Stimulated activated CD8-positive, alpha-beta memory T cell treated with anti-CD3 and anti-CD28 coated beads, Interleukin-15, amount 100 ng/mL, for 1 hour (primary cell): Measurements from ENCODE around the gene CLASP1.
"Not testable (repeated sequence)": the region's sequence is repeated elsewhere in the genome, so short reads cannot be mapped to it uniquely, and the experiment has no call there.

ENCODE experiments used
- DNase-seq: peaks from one replicate; pipeline ENCODE4 v3.0.0-alpha.2; 2020; ENCODE audit warnings: low read depth

CLASP1 gene

GRCh38 chr2:121577381-121577780 is 71.9 kb downstream of the CLASP1 start:
- no peak for DNase-seq

- no peak for DNase-seq
Measured at GRCh38 chr2:121576263-121576662, 73.0 kb downstream of the CLASP1 start.

GRCh38 chr2:121575800-121576199 is 73.5 kb downstream of the CLASP1 start:
- DNase-seq = no peak

DNA sequence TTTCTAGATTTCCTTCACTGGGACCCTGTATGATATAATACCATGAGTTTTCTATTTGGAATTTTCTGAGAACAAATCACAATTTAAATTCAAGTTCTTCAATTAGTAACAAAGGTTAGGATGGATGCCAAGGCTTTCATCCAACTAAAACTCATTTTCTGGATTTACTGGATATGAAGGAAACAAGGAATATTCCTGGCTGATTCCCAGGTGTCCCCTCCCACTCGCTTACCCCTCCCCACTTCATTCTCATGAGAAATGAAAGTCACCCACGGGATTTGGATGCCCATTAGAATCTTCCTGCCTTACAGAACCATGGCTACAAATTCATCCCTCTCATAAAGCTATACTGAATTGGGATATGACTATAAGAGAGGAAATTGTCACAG is 78.6 kb downstream of the CLASP1 start:
- no peak for DNase-seq

- no peak for DNase-seq
Measured at GRCh38 chr2:121570036-121570666, 79.1 kb downstream of the CLASP1 start.

- DNase-seq = no peak
Measured at GRCh38 chr2:121567957-121568409, 81.3 kb downstream of the CLASP1 start.

GRCh38 chr2:121567452-121567851 is 81.8 kb downstream of the CLASP1 start:
- DNase-seq = no peak

DNA sequence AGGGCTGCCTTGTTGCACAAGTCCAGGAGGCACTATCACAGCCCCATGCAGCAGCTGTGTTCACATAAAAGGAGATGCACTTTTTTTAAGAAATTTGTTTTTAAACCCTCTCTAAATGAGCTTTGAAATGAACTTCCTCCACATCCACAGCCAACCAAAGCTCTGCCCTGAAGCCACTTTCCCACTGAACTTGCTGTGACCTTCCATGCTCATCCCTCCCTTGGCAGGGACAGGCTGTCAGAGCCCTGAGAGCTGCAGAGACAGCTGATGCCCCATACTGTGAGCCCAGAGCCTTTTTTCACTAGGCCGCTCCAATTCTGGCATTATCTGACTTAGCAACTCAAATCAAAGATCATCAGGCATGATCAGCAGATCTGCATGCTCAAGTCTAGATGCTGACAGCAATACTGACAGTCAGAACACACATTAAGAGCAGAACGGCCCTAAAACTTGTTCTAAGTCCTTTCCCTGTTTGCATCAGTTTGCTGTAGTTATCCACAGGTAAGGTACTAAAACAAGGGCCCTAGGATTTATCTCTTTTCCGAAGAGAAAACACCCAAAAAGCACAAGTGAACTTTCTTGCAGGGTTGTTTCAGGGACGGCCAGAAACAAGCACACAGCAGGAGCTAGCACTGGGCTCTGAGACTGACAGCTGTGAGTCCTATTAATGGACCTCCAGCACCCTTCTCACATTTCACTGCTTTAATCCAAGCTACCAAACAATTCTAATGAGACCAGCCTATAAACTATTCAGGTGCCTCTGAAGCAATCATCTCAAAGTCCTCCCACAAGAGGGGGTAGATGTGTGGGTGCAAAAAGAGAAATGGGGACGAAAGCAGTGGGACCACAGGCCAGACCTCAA is 83.6 kb downstream of the CLASP1 start:
- DNase-seq = no peak

DNA sequence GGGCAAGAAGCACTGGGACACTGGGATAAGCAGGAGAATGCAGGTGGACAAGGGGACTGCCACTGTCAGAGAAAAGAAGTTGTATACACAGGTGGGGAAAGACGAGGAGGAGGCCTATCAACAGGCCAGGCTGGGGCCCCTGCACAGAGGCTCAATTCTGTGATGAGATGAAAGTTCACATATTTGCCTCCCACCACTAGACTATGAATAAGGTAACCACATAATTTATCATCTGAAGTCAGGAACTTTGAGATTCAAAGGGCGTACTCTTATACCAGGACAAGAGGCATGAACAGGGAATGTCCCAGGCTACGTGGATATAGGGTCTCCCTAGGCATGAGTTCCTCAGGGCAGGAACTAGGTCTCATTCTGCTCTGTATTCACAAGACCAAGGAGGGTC is 84.4 kb downstream of the CLASP1 start:
- no peak for DNase-seq

GRCh38 chr2:121563754-121564153 is 85.5 kb downstream of the CLASP1 start:
- not testable (repeated sequence) for DNase-seq

DNA sequence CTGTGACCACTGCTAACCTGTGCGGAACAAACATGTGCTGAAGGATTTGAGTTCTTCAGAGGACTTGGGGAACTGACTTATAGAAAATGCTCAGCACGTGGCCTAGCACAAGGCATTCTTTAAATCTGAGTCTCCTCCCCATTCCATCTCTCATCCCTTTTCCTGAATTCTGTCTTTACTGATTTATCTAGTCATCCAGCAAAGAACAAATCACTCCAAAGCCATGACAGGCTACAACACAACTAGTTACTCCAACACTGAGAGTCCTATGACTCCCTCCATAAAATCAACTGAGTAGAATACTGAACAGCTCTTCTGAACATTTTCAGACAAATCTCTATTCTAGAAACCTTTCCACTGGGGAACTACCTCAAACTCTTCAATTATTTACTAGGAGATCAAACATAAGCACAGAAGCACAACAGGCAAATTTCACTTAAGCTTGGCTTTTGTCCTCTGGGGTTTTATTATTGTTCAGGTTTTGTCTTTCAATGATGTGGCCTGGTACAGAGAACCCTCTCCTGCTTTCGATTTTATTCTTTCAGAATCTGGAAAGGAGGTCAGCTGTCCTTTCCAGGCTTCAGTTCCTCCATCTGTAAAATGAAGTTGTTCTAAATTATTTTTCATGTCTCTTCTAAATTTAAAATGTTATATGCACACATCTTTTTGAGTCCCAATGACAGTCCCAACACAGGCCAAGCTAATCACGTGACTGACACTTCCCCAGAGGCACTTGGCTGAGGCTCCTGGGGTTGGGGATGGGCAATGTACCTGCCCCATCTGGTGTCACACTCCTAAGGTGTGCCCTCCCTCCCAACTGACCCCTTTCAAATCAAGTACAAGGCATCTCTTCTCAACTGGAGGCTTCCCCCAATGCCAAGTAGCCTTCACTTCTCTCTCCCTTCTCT is 86.7 kb downstream of the CLASP1 start:
- DNase-seq = no peak

DNA sequence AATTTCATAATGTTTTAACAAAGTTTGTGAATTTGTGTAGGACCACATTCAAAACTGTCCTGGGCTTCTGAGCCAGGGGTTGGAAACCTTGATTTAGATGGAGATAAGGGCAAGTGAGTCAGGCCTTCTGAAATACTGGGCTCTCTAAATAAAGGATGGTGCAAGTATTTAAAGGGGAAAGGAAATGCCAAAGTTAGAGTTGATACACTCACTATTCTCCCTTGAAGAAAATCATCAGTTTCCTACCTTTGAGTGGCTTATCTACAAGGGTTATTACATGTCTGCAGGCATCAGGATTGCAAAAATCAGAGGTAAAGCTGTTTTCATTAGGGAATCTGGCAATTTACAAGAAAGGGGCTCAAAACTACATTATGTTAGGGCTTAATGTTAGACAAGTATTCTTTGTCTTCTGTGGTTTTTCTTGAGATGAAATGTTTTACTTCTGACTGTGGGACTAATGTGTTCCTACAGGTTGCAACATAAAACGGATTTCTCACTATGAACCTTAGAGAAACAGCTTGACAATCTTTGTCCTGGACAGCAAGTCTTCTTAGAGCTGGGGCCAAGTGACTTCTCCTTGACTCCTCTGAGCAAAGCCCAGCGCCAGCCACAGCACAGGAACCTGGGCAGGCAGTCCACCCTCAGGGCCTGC is 87.5 kb downstream of the CLASP1 start:
- no peak for DNase-seq

- no peak for DNase-seq
Measured at GRCh38 chr2:121558329-121558728, 90.9 kb downstream of the CLASP1 start.

DNA sequence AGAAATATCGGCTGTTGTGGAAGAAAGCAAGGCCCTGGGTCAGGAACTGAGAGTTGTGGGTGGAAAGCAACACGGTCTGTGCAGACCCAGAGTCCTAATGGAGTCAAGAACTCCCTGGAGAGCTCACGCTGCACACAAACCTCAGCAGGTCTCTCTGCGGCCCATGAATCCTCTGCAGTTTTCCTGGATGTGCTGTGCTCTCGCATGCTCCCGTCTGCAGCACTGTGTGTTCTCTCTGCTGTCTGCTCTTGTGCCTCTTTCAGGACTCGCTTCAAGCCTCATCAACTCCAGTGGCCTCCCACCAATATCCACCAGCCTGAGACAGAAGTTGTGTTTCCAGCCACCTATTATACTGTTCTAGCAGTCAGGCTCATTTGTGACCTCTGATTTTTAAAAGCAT is 94.3 kb downstream of the CLASP1 start:
- no peak for DNase-seq

DNA sequence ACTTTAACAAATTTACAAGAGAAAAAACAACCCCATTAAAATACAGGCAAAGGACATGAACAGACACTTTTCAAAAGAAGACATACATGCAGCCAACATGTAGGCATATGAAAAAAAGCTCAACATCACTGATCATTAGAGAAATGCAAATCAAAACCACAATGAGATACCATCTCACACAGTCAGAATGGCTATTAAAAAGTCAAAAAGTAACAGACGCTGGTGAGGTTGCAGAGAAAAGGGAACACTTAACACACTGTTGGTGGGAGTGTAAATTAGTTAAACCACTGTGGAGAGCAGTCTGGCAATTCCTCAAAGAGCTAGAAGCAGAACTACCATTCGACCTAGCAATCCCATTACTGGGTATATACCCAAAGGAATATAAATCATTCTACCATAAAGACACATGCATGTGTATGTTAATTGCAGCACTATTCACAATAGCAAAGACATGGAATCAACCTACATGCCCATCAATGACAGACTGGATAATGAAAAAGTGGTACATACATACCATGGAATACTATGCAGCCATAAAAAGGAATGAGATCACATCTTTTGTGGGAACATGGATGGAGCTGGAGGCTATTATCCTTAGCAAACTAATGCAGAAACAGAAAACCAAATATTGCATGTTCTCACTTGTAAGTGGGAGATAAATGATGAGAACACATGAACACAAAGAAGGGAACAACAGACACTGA is 96.6 kb downstream of the CLASP1 start:
- not testable (repeated sequence) for DNase-seq

DNA sequence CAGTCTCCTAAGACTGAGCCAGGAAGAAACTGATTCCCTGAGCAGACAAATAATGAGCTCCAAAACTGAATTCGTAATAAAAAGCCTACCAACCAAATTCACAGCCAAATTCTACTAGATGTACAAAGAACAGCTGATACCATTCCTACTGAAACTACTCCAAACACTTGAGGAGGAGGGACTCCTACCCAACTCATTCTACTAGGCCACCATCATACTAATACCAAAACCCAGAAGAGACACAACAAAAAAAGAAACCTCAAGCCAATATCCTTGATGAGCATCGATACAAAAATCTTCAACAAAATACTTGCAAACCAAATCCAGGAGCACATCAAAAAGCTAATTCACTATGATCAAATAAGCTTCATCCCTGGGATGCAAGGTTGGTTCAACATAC is 98.6 kb downstream of the CLASP1 start:
- DNase-seq = no peak

DNA sequence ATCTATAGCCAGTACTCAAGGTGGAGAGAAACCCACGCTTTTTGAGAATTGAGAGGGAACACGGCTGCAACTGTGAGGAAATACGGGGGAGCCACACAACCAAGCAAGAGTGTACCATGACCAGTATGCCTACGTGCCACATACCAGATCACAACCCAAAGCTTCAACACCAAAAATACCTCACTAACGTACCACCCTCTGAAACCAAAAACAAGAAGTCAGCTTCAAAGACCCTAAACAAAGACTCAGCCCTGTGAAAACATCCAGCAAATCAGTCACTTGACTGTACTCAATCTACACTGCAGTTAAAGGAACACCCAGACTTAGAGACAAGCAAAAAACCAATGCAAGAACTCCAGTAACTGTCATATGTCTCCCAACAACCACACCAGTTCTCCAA is 101.6 kb downstream of the CLASP1 start:
- DNase-seq = no peak

GRCh38 chr2:121545913-121546312 is 103.3 kb downstream of the CLASP1 start:
- no peak for DNase-seq

GRCh38 chr2:121545257-121545656 is 104.0 kb downstream of the CLASP1 start:
- DNase-seq = no peak

DNA sequence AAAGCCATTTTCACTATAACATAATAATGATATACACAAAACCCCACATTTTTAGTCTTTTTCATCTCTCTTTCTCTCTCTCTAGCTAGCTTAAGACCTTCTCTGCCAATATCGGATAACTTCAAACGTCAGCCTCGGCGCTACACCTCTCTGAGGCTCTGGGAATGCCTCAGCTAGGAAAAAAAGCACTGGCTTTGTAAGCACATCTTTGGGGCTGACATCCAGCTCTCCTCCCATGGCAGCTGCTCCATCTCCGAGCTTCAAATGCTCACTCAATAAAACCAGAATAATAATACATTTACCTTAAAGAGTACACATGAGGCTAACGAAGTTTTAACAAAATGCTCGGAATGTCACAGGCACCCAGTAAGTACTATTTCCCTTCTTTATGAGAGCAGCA is 107.8 kb downstream of the CLASP1 start:
- no peak for DNase-seq

DNA sequence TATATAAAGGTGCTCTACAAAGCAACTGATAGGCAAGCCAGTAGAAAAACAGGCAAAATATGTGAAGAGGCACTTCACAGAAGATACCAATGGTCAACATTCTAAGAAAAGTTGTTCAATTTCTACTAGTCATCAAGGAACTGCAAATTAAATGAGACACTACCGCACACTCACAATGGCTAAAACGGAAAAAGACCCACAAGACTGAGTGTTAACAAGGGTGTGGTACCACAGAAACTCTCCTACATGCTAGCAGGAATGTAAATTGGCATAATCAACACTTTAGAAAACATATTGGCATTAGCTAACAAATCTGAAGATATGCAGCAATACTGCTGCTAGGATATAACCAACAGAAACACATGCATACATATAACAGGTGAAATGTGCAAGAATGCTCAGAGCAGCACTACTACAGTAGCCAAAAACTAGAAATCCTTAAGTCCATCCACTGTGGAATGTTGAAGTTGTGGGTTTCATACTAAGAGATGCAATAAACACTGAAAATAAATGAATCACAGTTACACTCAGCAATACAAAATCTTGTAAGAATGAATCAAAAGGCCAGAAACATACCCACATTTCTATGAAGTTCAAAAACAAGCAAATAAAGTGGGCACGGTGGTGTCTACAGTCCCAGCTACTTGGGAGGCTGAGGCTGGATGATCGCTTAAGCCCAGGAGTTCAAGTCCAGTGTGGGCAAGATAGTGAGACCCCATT is 109.4 kb downstream of the CLASP1 start:
- DNase-seq = no peak
